ENCODE data around the gene DNM3.

DNA sequence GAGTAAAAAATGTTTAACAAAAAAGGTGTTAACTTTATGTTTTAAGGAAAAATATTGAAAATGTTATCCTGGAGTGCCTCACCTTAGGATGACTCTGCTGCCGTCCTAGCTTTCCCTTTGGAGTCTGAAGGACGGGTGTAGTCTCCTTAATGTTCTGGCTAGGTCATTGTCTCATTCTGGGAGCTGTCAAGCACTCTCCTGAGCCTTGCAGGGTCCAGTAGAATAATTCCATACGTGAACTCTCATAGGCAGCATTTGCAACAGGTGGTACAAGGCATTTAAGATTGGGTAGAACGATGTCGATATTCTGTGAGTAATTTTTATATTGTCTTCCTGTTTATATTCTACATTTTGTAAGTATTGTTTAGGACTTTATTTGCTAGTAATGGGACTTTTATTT, 295.6 kb downstream of the DNM3 start:
- TF ChIP-seq POLR2A (IDR thresholded peaks at IDR 0.05) (no peak), EP300 (IDR thresholded peaks at IDR 0.05) (no peak)
- TF ChIP-seq, protein P1, sequence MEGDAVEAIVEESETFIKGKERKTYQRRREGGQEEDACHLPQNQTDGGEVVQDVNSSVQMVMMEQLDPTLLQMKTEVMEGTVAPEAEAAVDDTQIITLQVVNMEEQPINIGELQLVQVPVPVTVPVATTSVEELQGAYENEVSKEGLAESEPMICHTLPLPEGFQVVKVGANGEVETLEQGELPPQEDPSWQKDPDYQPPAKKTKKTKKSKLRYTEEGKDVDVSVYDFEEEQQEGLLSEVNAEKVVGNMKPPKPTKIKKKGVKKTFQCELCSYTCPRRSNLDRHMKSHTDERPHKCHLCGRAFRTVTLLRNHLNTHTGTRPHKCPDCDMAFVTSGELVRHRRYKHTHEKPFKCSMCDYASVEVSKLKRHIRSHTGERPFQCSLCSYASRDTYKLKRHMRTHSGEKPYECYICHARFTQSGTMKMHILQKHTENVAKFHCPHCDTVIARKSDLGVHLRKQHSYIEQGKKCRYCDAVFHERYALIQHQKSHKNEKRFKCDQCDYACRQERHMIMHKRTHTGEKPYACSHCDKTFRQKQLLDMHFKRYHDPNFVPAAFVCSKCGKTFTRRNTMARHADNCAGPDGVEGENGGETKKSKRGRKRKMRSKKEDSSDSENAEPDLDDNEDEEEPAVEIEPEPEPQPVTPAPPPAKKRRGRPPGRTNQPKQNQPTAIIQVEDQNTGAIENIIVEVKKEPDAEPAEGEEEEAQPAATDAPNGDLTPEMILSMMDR (IDR thresholded peaks at IDR 0.05), result no peak
